ENCODE data around the gene SLC29A1.

DNA sequence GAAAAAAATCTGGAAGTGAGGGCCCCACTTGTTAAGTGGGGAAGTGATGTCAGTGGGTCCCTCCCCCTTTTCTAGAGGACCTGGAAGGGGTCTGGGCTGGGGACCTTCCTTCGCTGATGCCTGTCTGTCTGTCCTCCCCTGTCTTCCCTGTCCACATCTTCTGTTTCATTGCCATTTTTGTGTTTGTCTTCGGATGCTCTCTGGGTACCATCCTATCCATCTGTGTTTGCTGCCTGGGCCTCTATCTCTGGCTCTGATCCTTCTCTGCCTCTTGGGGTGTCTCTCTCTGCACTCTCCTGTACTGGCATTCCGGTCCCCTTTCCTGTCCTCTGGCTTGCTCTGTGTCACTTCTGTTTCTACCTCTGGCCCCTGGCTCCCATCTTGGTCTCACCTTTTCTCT is 49.1 kb downstream of the SLC29A1 start:
- no peak for TF ChIP-seq POLR2A (IDR thresholded peaks at IDR 0.05; ENCODE audit: extremely low read depth, insufficient read length)
- TF ChIP-seq, protein P1, sequence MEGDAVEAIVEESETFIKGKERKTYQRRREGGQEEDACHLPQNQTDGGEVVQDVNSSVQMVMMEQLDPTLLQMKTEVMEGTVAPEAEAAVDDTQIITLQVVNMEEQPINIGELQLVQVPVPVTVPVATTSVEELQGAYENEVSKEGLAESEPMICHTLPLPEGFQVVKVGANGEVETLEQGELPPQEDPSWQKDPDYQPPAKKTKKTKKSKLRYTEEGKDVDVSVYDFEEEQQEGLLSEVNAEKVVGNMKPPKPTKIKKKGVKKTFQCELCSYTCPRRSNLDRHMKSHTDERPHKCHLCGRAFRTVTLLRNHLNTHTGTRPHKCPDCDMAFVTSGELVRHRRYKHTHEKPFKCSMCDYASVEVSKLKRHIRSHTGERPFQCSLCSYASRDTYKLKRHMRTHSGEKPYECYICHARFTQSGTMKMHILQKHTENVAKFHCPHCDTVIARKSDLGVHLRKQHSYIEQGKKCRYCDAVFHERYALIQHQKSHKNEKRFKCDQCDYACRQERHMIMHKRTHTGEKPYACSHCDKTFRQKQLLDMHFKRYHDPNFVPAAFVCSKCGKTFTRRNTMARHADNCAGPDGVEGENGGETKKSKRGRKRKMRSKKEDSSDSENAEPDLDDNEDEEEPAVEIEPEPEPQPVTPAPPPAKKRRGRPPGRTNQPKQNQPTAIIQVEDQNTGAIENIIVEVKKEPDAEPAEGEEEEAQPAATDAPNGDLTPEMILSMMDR (IDR thresholded peaks at IDR 0.05; ENCODE audit: low read depth, low read length), result no peak
